Keratinocyte (primary cell): Measurements from ENCODE around the gene MLXIPL. TPM values are rescaled to one million over a fixed set of nuclear protein-coding genes. Genes with fewer than 3 reads are reported as not detected.

Experiments
- DNase-seq: peaks from one replicate; pipeline ENCODE4 v3.0.0-alpha.2; 2011; ENCODE audit warnings: low read depth, missing footprints, low spot score
- FAIRE-seq: peaks from 2 replicates; lab custom pipeline; 2011; peaks lifted over from hg19 to GRCh38; lab: Jason Lieb, UNC
- H2AFZ ChIP-seq: 2 replicates; pipeline ENCODE4 v1.6.0; 2012; ENCODE audit warnings: low read length, control low read depth, inconsistent platforms; ENCODE audit not compliant: control insufficient read depth
- H3K27ac ChIP-seq: 2 replicates; pipeline ENCODE4 v1.5.1; 2011; ENCODE audit warnings: low read length; ENCODE audit not compliant: control insufficient read depth, insufficient read depth
- H3K27me3 ChIP-seq: 3 replicates; pipeline ENCODE4 v1.6.0; 2011; ENCODE audit warnings: low read length; ENCODE audit not compliant: control insufficient read depth, insufficient read depth; ENCODE audit errors: extremely low read depth
- H3K36me3 ChIP-seq, 2 experiments: 2 replicates in 1 of 2; 3 replicates in 1 of 2; pipeline ENCODE4 v1.5.1; 2011; ENCODE audit warnings: low read length in 2 of 2, mild to moderate bottlenecking in 1 of 2; ENCODE audit not compliant: control insufficient read depth in 2 of 2, insufficient read depth in 2 of 2; ENCODE audit errors: extremely low read depth in 1 of 2
- H3K4me1 ChIP-seq: 3 replicates; pipeline ENCODE4 v1.5.1; 2011; ENCODE audit warnings: low read length; ENCODE audit not compliant: control insufficient read depth, insufficient read depth; ENCODE audit errors: extremely low read depth
- H3K4me2 ChIP-seq: 3 replicates; pipeline ENCODE4 v1.6.0; 2011; ENCODE audit warnings: low read depth, low read length; ENCODE audit not compliant: control insufficient read depth, insufficient read depth; ENCODE audit errors: extremely low read depth
- H3K4me3 ChIP-seq, 3 experiments: fragments of 200-600 bp in 1 of 3; sonication (generic) in 1 of 3; 2 replicates in 2 of 3; 3 replicates in 1 of 3; pipeline ENCODE4 v1.5.1; 2011 to 2016; ENCODE audit warnings: low read length in 3 of 3, mild to moderate bottlenecking in 3 of 3, control low read depth in 2 of 3, inconsistent platforms in 1 of 3, low read depth in 1 of 3, mixed read lengths in 1 of 3, mixed run types in 1 of 3, moderate library complexity in 1 of 3; ENCODE audit not compliant: control insufficient read depth in 2 of 3, insufficient read depth in 2 of 3; ENCODE audit errors: extremely low read depth in 1 of 3
- H3K79me2 ChIP-seq: 2 replicates; pipeline ENCODE4 v1.6.0; 2012; ENCODE audit warnings: low read length; ENCODE audit not compliant: control insufficient read depth, insufficient read depth
- H3K9ac ChIP-seq: 3 replicates; pipeline ENCODE4 v1.6.0; 2011; ENCODE audit warnings: low read length; ENCODE audit not compliant: control insufficient read depth, insufficient read depth; ENCODE audit errors: extremely low read depth
- H3K9me1 ChIP-seq: 3 replicates; pipeline ENCODE4 v1.6.0; 2011; ENCODE audit warnings: low read length; ENCODE audit not compliant: control insufficient read depth, insufficient read depth; ENCODE audit errors: extremely low read depth
- H3K9me3 ChIP-seq: 2 replicates; pipeline ENCODE4 v1.5.1; 2012; ENCODE audit warnings: low read depth, low read length; ENCODE audit not compliant: control insufficient read depth
- H4K20me1 ChIP-seq: 3 replicates; pipeline ENCODE4 v1.6.0; 2011; ENCODE audit warnings: low read length; ENCODE audit not compliant: control insufficient read depth, insufficient read depth; ENCODE audit errors: extremely low read depth
- EZH2 ChIP-seq: IDR thresholded peaks from one replicate; pipeline ENCODE4 v1.6.1; 2012; ENCODE audit warnings: inconsistent platforms, mild to moderate bottlenecking, low read length, moderate library complexity
- dilution Hi-C: fragments of 300-500 bp; cut with MboI; formaldehyde crosslinking; loops from one replicate; pipeline ENCODE4 v1.7.0; 2020; ENCODE audit warnings: low sequenced_read_pairs; ENCODE audit not compliant: extremely low pct_ligation_motif_present
- polyA plus RNA-seq, 5 experiments: library from polyadenylated mRNA; depleted of rRNA in 3 of 5; stranded (reverse) in 3 of 5; stranded (forward) in 1 of 5; unstranded in 1 of 5; fragments of >200 nt; gene quantifications; 1 replicate in 1 of 5; 2 replicates in 3 of 5; 3 replicates in 1 of 5; pipeline versions ENCODE4 v1.2.1 to v1.2.3, GENCODE V29; 2011 to 2012; ENCODE audit warnings: missing spikeins in 2 of 5, low read depth in 1 of 5, low replicate concordance in 1 of 5
- TF ChIP-seq, protein P1 (sequence below), 3 experiments: IDR thresholded peaks in 1 of 3; conservative IDR thresholded peaks in 1 of 3; optimal IDR thresholded peaks in 1 of 3; 2 replicates in 2 of 3; 3 replicates in 1 of 3; pipeline versions ENCODE3 to v1.5.1; 2011; ENCODE audit warnings: low read length in 3 of 3, mild to moderate bottlenecking in 3 of 3, moderate library complexity in 2 of 3, control low read depth in 1 of 3, inconsistent platforms in 1 of 3; ENCODE audit not compliant: insufficient read depth in 2 of 3; ENCODE audit errors: extremely low read depth in 1 of 3

The MLXIPL gene
- polyA plus RNA-seq, 1 donor (not counting 4 experiments of a cell fraction or from before 2014, with no cell fraction given), result 0.05 TPM

DNA sequence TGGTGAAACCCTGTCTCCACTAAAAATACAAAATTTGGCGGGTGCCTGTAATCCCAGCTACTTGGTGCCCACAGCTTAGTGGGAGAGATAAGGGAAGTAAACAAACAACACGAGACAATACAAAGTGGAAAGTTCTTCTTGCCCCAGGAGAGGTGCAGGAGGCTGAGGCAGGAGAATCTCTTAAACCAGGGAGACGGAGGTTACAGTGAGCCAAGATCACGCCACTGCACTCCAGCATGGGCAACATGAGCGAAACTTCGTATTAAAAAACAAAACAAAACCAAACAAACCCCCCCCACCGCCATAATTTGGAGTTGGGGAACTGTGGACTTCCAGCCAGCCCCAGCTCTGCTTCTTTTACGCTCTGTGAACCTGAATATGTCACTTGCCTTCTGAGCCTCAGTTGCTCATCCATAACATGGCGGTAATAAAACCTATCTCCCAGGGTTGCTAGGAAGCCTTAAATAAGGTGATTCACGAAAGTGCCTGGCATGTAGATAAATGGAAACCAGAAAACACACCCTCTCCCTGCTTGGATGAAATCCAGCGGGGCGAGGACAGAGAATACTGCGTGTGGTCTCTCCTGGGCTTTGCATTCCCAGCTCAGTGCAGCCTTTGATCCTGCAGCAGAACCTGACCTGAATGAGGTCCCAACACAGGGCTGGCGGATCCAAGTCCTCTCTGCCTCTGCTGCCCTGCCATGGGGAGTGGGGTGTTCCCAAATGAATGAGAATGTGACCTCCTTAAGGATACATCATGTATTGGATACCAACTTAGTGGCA, 10.2 kb downstream of the MLXIPL start:
- Histone ChIP-seq H3K79me2 (no peaks in the 10 kb centered on the region), H3K9ac (peak overlapping the region; percentile 22), H3K4me1 (peaks cover 13% of the 10 kb centered on the region), H4K20me1 (no peaks in the 10 kb centered on the region), H2AFZ (peak overlapping the region; percentile 86), H3K27ac (no peak overlapping the region), H3K36me3 (no peaks in the 10 kb centered on the region), H3K4me2 (peak overlapping the region; percentile 92), H3K27me3 (no peaks in the 10 kb centered on the region), H3K9me1 (no peaks in the 10 kb centered on the region), H3K4me3 (peak overlapping the region in 2 of 3 experiments; percentile 33 to 59), H3K9me3 (no peaks in the 10 kb centered on the region)
- FAIRE-seq (no peak), DNase-seq (no peak)
- TF ChIP-seq EZH2, result no peak
- TF ChIP-seq, protein P1, sequence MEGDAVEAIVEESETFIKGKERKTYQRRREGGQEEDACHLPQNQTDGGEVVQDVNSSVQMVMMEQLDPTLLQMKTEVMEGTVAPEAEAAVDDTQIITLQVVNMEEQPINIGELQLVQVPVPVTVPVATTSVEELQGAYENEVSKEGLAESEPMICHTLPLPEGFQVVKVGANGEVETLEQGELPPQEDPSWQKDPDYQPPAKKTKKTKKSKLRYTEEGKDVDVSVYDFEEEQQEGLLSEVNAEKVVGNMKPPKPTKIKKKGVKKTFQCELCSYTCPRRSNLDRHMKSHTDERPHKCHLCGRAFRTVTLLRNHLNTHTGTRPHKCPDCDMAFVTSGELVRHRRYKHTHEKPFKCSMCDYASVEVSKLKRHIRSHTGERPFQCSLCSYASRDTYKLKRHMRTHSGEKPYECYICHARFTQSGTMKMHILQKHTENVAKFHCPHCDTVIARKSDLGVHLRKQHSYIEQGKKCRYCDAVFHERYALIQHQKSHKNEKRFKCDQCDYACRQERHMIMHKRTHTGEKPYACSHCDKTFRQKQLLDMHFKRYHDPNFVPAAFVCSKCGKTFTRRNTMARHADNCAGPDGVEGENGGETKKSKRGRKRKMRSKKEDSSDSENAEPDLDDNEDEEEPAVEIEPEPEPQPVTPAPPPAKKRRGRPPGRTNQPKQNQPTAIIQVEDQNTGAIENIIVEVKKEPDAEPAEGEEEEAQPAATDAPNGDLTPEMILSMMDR (optimal IDR thresholded peaks at IDR 0.05 in 1 of 3, IDR thresholded peaks at IDR 0.05 in 1 of 3, conservative IDR thresholded peaks at IDR 0.05 in 1 of 3; ENCODE audit: extremely low read depth in 1 of 3, insufficient read depth in 2 of 3, low read length in 3 of 3), result no peak
- dilution Hi-C loops, result no loop called here

DNA sequence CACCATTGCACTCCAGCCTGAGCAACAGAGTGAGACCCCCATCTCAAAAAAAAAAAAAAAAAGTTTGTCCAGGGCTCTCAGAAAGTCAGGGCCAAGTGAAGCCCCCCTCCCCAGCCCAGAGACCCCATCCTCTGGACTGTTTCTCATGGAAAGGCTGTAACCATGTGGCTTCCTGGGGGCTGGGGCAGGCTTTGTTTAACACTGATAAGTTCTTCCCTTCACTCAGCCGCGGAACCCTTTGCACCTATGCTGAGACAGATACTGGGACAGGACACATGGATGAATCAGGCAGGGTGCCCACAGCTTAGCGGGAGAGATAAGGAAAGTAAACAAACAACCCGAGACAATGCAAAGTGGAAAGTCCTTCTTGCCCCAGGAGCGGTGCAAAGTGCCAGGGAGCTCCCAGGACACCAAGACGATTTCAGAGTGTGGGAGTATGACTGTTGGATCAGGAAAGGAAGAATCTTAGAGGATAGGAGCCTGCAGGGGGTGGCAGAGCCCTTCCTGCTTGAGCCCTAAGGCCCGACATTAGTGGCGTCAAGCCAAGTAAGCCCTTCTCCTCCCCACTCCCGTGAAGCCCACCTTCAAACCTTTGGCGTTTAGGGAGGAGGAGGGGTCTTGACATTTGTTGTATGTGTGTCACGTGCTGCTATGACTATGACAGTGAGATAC, 11.6 kb downstream of the MLXIPL start:
- TF ChIP-seq, protein P1 (optimal IDR thresholded peaks at IDR 0.05 in 1 of 3, IDR thresholded peaks at IDR 0.05 in 1 of 3, conservative IDR thresholded peaks at IDR 0.05 in 1 of 3; ENCODE audit: extremely low read depth in 1 of 3, insufficient read depth in 2 of 3, low read length in 3 of 3), result peak in 2 of 3 experiments; percentile 26 to 35
- TF ChIP-seq EZH2, result no peak
- Histone ChIP-seq H3K36me3 (no peaks in the 10 kb centered on the region), H3K4me3 (no peak overlapping the region), H2AFZ (no peak overlapping the region), H3K4me1 (peaks cover 16% of the 10 kb centered on the region), H3K9me1 (no peaks in the 10 kb centered on the region), H3K9ac (no peak overlapping the region), H3K4me2 (peak overlapping the region; percentile 16), H3K79me2 (no peaks in the 10 kb centered on the region), H3K27ac (no peak overlapping the region), H3K9me3 (no peaks in the 10 kb centered on the region), H3K27me3 (no peaks in the 10 kb centered on the region), H4K20me1 (no peaks in the 10 kb centered on the region)
- FAIRE-seq, result no peak
- dilution Hi-C loops, result no loop called here
- DNase-seq, result no peak
